GM10266 (cell line): ENCODE measurements around the gene CMIP.

Experiments
- DNase-seq: peaks from one replicate; pipeline ENCODE4 v3.0.0; 2012; ENCODE audit errors: extremely low spot score
- TF ChIP-seq, protein P1 (sequence below): IDR thresholded peaks from 2 replicates; pipeline ENCODE4 v1.5.1; 2012; ENCODE audit warnings: mild to moderate bottlenecking, low read depth; ENCODE audit not compliant: control insufficient read depth, insufficient read depth; ENCODE audit errors: missing control alignments

Gene CMIP

DNA sequence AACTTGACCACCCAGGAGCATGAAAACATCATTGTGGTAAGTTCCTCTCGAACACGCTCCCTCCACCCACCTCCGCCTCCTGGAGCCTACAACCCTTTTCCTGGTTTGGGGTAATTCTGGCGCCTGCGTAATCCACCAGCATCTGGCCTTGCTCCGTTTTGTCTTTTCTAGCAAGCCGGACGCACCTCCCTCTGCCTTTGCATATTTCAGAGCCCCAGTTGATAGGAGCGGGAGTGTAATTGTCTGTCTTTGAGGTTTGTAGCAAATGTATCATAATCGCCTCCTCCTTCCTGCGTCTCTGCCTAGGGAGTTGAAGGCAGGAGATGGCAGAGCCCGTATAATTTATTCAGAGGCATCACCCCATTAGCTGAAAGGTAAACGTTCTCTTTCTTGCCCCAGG lies 213.2 kb downstream of the CMIP start:
- no peak for DNase-seq
- TF ChIP-seq, protein P1, sequence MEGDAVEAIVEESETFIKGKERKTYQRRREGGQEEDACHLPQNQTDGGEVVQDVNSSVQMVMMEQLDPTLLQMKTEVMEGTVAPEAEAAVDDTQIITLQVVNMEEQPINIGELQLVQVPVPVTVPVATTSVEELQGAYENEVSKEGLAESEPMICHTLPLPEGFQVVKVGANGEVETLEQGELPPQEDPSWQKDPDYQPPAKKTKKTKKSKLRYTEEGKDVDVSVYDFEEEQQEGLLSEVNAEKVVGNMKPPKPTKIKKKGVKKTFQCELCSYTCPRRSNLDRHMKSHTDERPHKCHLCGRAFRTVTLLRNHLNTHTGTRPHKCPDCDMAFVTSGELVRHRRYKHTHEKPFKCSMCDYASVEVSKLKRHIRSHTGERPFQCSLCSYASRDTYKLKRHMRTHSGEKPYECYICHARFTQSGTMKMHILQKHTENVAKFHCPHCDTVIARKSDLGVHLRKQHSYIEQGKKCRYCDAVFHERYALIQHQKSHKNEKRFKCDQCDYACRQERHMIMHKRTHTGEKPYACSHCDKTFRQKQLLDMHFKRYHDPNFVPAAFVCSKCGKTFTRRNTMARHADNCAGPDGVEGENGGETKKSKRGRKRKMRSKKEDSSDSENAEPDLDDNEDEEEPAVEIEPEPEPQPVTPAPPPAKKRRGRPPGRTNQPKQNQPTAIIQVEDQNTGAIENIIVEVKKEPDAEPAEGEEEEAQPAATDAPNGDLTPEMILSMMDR = no peak

DNA sequence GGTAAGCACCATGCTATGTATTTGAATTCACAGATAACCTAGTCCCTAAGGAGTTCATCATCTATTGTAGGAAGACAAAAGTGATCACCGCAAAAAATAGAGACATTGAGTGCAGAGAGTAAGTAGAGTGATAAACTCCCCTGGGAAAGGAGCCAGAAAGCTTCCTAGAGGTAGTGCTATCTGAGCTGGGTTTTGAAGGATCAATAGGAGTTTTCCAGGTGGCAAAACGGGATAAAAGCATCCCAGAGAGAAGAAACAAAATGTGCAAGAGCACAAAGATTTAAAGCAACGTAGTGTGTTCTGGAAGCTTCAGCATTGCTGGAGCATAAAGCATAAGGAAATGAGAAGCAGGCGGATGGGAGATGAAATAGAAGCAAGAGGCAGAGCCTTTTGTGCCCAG lies 213.8 kb downstream of the CMIP start:
- no peak for DNase-seq
- TF ChIP-seq, protein P1 = no peak

DNA sequence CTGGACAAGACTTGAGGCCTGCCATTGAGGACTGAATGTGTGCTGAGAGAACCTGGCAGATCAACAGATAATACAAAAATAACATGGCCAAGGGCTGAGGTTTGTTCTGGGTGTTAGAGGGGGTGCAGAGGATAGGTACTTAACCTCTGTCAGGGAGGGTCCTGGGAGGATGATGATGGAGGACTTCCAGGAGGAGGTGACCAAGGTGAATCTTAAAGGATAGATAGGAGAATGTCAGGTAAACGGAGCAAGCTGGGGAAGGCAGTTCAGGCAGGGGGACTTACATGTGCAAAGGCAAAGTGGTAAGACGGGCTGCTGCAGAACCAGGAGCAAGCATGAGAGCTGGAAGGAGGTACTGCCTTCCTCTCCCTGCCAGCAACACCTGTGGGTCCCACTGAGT lies 214.6 kb downstream of the CMIP start:
- TF ChIP-seq, protein P1 = no peak
- DNase-seq = no peak

DNA sequence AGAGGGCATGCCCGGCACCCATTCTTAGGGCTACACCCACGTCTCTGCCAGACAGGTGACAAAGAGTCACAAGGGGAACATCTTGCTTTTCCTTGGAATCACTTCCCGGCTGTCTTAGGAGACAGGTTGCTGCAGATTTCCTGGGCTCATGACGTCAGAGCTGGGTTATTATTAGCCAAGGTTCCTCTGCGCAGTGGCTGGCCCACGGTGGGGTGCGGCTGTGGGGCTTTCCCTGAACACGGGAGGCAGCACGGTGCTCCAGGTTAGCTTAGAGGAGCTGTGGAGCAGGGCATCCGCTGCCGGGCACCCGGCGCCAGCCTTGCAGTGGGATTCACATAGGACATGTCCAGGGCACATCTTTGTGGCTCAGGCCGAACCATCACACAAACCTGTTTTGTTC lies 216.5 kb downstream of the CMIP start:
- DNase-seq = no peak

DNA sequence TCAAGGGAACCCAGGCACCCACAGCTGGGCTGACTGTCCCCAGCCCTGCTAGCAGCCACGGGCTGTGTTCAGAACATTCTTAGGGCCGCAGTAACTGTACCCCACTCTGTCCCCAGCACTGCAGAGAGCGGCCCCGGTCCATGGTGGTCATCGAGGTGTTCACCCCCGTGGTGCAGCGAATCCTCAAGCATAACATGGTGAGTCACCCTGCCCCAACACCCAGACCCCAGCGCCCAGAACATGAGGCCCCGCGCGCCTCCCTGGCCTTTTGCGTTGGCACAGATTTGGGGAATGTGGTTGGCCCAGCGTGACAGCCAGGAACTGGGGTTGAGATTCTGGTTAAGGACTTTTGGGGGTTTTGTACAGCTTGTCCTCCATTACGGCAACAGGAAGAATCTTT lies 219.5 kb downstream of the CMIP start:
- TF ChIP-seq, protein P1 = no peak
- DNase-seq = no peak

More for the DNA sequence above, 216.5 kb downstream of the CMIP start:
- TF ChIP-seq, protein P1 = no peak

DNA sequence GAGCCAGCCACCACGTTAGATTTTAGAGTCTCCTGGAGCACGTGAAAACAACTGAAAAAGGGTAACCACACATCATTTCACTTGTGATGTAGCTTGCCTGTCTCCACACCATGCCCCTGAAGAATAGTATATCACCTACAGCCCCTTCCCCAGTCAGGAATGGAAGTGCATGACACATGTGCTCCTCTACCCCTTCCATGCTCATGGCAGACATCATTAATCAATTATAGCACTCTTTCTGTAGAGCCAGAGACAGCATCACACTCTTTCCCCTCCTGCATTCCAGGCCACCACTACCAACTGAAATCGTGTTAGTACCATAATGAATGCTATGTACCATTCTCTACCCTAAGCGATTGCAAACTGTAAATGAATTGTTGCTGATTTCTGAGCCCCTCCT lies 221.0 kb downstream of the CMIP start:
- TF ChIP-seq, protein P1 = no peak
- no peak for DNase-seq

DNA sequence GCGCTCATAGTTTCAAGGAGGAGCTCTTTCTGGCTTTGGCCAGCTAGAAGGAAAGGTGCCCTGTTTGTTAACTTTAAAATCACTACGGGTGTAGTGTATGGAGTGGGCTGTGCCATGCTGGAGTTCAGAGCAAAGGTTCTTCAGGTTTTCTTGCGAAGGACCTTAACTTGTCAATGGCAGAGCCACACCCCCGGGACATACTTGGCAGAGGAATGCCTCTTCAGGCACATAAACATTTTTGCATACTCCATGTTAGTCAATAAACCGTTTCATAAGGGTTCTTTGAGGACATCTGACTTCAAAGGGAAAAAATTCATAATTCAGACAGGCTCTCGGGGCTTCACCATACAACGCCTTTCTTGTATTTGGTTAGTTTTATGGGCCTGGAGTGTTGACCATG lies 221.5 kb downstream of the CMIP start:
- TF ChIP-seq, protein P1 = no peak
- DNase-seq = no peak
